NCI-H446 (cell line): Measurements from ENCODE around the gene TTLL11.
A peak's percentile ranks its signal among the peaks of the same experiment; 100 is the strongest.

Source experiments
- DNase-seq, 2 experiments: peaks; one replicate each; lab custom pipeline; 2025; lab: John Stamatoyannopoulos, UW

The TTLL11 gene

GRCh38 chr9:122051351-122052321 lies 41.5 kb downstream of the TTLL11 start:
- DNase-seq, result no peak

- DNase-seq, result no peak
Measured at GRCh38 chr9:122050167-122050566, 42.9 kb downstream of the TTLL11 start.

GRCh38 chr9:122042056-122042455 lies 51.1 kb downstream of the TTLL11 start:
- no peak for DNase-seq

- no peak for DNase-seq
Measured at GRCh38 chr9:122040561-122041242, 52.4 kb downstream of the TTLL11 start.

- DNase-seq, result no peak
Measured at GRCh38 chr9:122039234-122039633, 53.9 kb downstream of the TTLL11 start.

GRCh38 chr9:122036988-122037387 lies 56.1 kb downstream of the TTLL11 start:
- no peak for DNase-seq

- DNase-seq, result no peak
Measured at GRCh38 chr9:122036408-122036807, 56.7 kb downstream of the TTLL11 start.

- DNase-seq, result no peak
Measured at GRCh38 chr9:122033775-122034373, 59.2 kb downstream of the TTLL11 start.

GRCh38 chr9:122032346-122032745 lies 60.8 kb downstream of the TTLL11 start:
- no peak for DNase-seq

GRCh38 chr9:122031776-122032175 lies 61.3 kb downstream of the TTLL11 start:
- no peak for DNase-seq

- DNase-seq, result no peak
Measured at GRCh38 chr9:122031157-122031556, 62.0 kb downstream of the TTLL11 start.

- no peak for DNase-seq
Measured at GRCh38 chr9:122030357-122030756, 62.8 kb downstream of the TTLL11 start.

- no peak for DNase-seq
Measured at GRCh38 chr9:122029898-122030297, 63.2 kb downstream of the TTLL11 start.

- DNase-seq, result no peak
Measured at GRCh38 chr9:122028089-122028488, 65.0 kb downstream of the TTLL11 start.

GRCh38 chr9:122020398-122020797 lies 72.7 kb downstream of the TTLL11 start:
- DNase-seq, result no peak

GRCh38 chr9:122016744-122017143 lies 76.4 kb downstream of the TTLL11 start:
- DNase-seq, result peak; percentile 15 to 40

GRCh38 chr9:122016309-122016708 lies 76.8 kb downstream of the TTLL11 start:
- DNase-seq, result no peak

GRCh38 chr9:122015170-122015821 lies 77.8 kb downstream of the TTLL11 start:
- peak; percentile 23 to 72 for DNase-seq

GRCh38 chr9:122011818-122012498 lies 81.2 kb downstream of the TTLL11 start:
- no peak for DNase-seq

GRCh38 chr9:122008559-122008958 lies 84.5 kb downstream of the TTLL11 start:
- no peak for DNase-seq

GRCh38 chr9:122007837-122008236 lies 85.3 kb downstream of the TTLL11 start:
- DNase-seq, result no peak

- DNase-seq, result peak in 1 of 2 experiments; percentile 4
Measured at GRCh38 chr9:122005597-122005996, 87.5 kb downstream of the TTLL11 start.
